Gastrocnemius medialis (tissue), 4 donors: ENCODE results near the gene SLC9C1.

Source experiments
- CTCF ChIP-seq, 5 experiments: fragments of 450-650 bp in 3 of 5; fragments of 200-600 bp in 2 of 5; sonication (generic) in 2 of 5; IDR thresholded peaks in 4 of 5; conservative IDR thresholded peaks in 1 of 5; 1 replicate in 4 of 5; 2 replicates in 1 of 5; pipeline ENCODE4 v1.5.1; 2016 to 2019; ENCODE audit warnings: antibody characterized with exemption in 5 of 5, mild to moderate bottlenecking in 3 of 5, moderate library complexity in 3 of 5
- POLR2A ChIP-seq, 2 donors: fragments of 450-650 bp; IDR thresholded peaks; one replicate each; pipeline ENCODE4 v1.6.1; 2017; ENCODE audit warnings: antibody characterized with exemption in 2 of 2, mild to moderate bottlenecking in 2 of 2, moderate library complexity in 2 of 2

- TF ChIP-seq CTCF (IDR thresholded peaks at IDR 0.05 in 4 of 5, conservative IDR thresholded peaks at IDR 0.05 in 1 of 5) (no peak), POLR2A (IDR thresholded peaks at IDR 0.05) (no peak)
Observed at GRCh38 chr3:112289011-112289410, 5.0 kb downstream of the SLC9C1 start.
